Dedifferentiated amniotic fluid mesenchymal stem cell (primary cell): Measurements from ENCODE around the gene SCARB1.

ENCODE experiments used
- DNase-seq: peaks from one replicate; pipeline ENCODE4 v3.0.0-alpha.2; 2016; ENCODE audit errors: extremely low spot score

The SCARB1 gene

GRCh38 chr12:124821252-124822200, 42.1 kb downstream of the SCARB1 start:
- DNase-seq = no peak

GRCh38 chr12:124820199-124820598, 43.5 kb downstream of the SCARB1 start:
- no peak for DNase-seq

GRCh38 chr12:124819525-124819924, 44.1 kb downstream of the SCARB1 start:
- no peak for DNase-seq

DNA sequence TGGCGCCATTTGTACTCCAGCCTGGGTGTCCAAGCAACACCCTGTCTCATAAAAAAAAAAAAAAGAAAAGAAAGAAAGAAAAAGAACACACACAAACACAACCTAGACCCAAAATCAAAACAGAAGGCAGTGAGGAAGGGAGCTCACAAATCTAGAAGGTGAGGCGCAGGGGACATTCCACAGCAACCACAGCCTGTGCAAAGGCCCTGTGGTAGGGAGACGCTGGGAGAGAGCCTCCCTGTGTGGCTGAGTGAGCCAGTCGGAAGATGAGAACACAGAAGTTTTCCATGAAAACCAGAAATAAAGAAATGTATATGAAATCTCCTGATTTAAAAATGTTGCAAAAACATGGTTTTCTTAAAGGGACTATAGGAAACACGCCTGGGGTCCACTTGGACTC, 44.6 kb downstream of the SCARB1 start:
- DNase-seq = no peak

DNA sequence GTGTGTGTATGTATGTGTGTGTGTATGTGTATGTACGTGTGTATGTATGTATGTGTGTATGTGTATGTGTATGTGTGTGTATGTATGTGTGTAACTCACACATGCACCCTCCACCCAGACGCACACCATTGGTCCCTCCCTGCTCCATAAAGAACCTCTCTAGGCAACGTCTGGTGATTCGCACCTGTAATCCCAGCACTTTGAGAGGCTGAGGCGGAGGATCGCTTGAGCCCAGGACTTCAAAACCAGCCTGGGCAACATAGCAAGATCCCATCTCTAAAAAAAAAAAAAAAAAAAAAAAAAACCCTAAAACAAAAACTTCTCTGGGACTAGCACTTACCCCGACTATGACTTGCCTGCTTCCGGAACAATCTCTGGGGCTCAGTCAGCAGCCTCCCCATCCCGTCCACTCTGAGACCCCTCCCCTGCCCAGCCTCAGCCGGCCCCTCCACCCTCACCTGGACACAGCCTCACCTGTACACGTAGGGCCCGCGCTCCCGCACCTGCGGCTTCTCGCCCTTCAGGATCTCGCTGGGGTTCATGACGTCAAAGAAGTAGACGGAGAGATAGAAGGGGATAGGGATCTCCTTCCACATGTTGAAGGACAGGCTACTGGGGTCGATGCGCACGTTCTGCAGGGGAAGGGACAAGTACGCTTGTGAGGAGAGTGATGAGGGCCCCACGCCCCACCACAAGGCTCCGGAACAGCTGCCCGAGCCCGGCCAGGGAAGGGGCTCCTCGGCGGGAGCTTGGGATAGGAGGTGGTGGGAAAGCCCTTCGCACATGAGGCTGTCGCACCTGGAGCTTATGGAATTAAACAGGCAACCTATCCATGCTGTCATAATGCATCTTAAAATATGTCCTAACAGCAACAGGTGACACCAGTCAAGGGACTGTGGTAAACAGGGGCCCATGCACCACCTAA, 46.3 kb downstream of the SCARB1 start:
- DNase-seq = no peak

- DNase-seq = no peak
Measured at GRCh38 chr12:124816295-124816854, 47.3 kb downstream of the SCARB1 start.

DNA sequence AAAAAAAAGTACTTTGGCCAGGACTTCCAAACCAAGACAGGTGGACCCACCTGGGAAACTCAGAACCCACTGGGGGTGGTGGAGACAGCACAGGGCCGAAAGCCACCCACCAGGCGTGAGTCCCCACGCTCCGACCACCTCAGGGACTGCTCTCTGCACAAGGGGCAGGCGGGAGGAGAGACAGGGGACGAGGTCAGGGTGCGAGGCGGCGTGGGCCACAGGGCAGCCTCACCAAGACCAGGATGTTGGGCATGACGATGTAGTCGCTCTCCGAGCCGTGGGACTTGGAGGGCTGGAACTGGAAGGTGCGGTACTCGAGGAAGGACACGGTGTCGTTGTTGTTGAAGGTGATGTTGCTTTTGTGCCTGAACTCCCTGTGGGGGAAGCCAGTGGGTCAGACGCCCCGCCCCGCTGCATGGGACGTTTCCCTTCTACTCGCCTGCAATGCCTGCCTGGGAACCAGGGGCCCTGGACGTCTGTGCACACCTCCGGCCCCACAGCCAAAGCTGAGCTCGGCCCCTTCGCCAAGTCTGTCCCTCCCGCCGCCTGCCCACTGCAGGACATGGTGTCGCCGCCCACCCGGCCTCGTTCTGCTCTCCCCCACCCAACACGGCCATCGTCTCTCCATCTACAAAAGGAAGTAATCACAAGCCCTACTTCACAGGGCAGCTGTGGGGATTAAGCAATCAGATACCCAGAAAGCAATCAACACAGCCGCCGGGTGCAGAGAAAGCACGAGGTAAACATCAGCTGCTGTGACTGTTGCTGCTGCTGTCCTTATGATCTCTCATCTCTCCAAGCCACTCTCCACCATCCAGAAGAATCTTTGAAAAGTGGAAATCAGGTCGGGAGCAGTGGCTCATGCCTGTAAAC, 48.7 kb downstream of the SCARB1 start:
- no peak for DNase-seq

DNA sequence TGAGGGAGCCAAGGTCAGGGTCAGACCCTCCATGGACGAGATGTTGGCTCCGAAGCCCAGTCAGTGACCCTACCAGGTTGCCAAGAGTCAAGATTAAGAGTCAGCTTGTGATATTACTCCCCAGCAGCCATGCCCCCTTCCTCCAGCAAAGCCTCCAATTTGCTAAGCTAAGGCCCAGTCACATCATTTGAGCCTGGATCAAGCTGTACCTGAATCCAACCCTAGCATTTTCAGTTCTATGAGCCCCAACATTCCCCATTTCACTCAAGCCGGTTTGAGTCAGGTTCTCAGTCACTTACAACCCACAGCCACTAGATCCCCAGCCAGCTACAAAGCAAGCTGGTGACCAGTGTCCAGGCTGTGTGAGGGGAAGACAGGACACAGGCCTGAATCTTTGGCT, 49.9 kb downstream of the SCARB1 start:
- no peak for DNase-seq

DNA sequence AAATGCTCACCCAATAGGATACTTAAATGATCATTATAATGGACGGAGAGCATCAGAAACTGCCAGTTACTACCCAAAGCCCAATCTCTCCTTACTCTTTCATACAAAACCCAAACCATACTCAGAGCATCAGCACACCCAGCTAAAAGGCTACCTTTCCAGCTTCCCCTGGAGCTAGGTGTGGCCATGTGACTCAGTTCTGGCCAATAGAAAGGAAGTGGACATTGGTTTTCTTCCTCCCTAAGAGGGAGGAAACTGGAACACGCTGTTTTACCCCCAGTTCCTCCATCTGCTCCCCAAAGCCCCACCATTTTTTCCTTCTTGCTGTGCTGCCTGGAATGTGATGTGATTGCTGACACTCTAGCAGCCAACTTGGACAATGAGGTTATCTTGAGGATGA, 50.7 kb downstream of the SCARB1 start:
- DNase-seq = no peak

DNA sequence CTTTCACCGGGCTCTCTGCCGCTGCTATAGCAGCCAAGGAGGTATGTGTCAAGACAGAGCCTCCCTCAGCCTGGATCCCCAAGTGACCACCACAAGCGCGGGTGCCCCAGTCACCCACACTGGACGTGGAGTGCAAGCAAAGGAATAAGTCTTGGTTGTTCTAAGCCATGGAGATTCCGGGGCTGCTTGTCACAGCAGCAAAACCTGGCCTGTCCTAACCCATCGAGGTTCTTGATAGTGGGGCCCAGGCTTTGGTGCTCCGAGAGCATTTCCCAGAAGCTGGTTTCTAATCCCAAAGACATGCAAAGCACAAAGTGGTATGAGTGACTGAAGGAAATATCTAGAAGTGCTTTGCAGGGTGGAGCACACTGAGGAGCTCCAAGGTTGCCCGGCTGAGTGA, 51.3 kb downstream of the SCARB1 start:
- DNase-seq = no peak

- no peak for DNase-seq
Measured at GRCh38 chr12:124811633-124812032, 52.0 kb downstream of the SCARB1 start.

DNA sequence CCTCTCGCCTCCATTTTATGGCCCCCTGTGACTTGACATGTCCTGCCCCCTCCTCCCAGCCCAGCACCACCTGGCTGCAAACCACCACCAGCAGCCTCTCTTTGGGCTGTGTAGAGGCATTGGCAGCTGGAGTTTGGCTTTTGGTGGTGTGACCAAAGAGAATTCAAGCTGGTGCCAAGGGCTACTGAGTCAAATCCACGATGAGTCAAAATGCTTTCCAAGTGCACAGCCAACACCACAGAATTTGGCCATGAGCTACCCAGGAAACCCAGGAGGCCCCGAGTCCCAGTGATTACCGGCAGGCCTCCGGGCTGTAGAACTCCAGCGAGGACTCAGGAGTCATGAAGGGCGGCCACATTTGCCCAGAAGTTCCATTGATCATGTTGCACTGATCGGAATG, 53.8 kb downstream of the SCARB1 start:
- DNase-seq = no peak

- no peak for DNase-seq
Measured at GRCh38 chr12:124809391-124809790, 54.3 kb downstream of the SCARB1 start.

DNA sequence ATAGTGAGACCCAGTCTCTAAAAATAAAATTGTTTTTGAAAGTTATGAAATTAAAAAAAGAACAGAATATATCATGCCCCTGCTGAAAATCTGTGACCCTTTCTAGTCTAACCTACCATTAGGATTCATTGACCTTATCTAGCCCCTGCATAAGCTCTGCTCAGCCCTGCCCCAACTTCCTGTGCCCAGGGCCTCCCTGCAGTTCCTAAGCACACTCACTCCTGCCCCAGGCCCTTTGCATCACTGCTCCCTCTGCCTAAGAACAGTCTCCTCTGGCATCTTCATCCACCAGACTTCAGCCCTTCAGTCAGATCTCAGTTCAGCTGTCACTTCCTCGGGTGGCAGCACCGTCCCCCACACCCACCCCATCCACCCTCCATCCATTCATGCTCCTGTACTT, 55.4 kb downstream of the SCARB1 start:
- no peak for DNase-seq

- no peak for DNase-seq
Measured at GRCh38 chr12:124805876-124806668, 57.6 kb downstream of the SCARB1 start.

DNA sequence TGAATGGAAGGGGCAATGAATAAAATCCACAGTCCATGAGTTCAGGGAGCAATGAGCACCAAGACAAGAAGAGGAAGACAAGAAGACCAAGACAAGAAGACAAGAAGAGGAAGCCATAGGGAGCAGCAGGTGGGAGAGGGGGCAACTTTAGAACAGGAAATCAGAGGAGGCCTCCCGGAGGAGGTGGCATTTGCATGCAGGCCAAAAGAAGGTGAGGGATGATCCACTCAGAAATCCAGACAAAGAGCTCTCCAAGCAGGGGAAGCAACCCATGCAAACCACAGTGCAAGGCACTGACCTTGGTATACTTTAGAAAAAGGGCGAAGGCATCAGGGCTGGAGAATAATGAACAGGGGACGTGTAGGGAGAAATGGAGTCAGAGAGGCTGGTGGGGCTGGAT, 58.6 kb downstream of the SCARB1 start:
- no peak for DNase-seq

DNA sequence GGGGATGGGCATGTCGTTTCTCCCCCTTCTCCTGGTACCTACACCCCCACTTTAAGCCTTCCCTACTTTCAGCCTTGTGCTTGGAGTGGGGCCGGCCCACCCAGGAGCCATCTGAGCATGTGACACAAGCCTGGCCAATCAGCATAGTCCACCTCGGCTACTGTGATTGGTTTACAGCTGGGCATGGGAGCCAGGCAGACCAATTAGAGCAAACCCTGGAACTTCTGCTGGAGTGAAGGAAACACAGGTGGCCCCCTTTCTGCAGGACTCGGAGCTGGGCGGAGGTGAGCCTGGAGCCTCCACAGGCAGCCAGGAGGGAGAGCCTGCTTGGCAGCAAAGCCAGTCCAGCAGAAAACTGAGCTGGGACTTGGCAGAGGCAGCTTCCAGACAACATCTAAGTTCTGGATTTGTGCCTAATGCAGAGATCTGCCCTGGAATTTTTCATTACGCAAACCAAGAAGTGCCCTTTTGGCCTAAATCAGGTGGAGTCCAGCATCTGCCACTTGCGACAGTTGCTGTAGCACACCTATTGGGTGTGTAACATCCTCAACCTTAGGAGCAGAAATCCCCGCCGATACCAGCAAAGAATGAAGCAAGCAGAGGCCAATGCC, 59.5 kb downstream of the SCARB1 start:
- DNase-seq = no peak

DNA sequence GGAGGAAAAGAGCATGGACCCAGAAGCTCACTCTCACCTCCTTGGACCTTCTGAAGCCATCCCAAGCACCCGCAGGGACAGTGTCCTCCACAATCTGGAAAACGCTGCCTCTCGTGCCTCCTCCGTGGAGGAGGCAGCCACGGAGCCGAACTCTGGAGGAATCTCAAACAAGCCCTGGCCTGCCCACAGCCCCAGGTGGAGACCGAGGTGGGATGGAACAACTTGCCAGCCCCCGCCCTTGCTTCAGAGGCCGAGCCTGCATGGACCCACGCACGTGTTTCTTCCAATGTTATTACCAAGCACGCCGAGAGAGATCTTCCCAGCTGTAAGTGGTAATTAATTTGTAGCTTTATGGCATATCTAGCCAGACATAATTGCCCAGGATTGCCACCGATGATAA, 61.3 kb downstream of the SCARB1 start:
- DNase-seq = no peak

DNA sequence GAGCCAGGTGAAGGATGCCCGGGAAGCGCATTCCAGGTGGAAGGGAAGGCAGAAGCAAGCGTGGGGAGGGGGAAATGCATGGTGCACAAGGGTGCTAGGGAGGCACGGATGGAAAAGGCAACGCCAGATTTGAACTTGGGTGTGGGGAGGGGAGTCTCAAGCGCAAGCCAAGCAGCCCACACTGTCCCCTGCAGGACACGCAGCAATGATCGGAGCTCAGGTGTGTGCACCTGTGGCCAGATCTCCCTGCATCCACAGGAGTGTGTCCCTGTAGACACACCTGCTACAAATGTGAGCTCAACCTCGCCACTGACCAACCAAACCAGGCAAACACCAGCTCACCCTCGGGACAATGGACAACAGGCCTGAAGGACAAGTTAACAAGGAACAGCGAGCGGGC, 63.2 kb downstream of the SCARB1 start:
- DNase-seq = no peak

DNA sequence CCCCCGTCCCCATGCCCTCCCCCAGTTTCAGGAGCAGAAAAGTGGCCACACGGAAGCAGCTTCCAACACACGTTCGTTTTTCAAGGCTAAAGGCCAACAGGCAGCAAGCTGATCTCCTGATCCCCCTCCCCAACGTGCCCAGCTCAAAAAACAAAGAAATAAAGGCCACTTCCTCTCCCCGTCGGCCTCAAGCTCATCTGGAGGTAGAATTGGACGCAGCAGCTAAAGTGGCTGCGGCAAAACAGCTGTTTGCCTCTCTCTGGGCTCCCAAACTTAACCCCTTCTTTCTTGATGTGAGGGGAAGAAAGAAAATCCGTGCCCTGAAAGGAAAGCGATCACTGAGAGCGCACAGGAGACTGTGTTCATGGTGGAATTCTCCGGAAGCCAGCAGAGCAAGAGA, 66.3 kb downstream of the SCARB1 start:
- DNase-seq = no peak
